A673 (cell line): ENCODE data around the gene CLDND2.

Experiments
- EZH2 ChIP-seq: fragments of 200-600 bp; sonication (generic); IDR thresholded peaks from 2 replicates; pipeline ENCODE4 v1.6.1; 2017; ENCODE audit warnings: borderline replicate concordance, low read depth, mild to moderate bottlenecking, mixed read lengths, antibody characterized with exemption, low read length; ENCODE audit not compliant: poor library complexity, severe bottlenecking
- TF ChIP-seq, protein P1 (sequence below): fragments of 300-800, 200-600 bp; sonication (generic); conservative IDR thresholded peaks from 2 replicates; pipeline ENCODE4 v1.5.1; 2017; ENCODE audit warnings: low read depth, mild to moderate bottlenecking, antibody characterized with exemption, low read length, moderate library complexity, mixed read lengths

- TF ChIP-seq, protein P1, sequence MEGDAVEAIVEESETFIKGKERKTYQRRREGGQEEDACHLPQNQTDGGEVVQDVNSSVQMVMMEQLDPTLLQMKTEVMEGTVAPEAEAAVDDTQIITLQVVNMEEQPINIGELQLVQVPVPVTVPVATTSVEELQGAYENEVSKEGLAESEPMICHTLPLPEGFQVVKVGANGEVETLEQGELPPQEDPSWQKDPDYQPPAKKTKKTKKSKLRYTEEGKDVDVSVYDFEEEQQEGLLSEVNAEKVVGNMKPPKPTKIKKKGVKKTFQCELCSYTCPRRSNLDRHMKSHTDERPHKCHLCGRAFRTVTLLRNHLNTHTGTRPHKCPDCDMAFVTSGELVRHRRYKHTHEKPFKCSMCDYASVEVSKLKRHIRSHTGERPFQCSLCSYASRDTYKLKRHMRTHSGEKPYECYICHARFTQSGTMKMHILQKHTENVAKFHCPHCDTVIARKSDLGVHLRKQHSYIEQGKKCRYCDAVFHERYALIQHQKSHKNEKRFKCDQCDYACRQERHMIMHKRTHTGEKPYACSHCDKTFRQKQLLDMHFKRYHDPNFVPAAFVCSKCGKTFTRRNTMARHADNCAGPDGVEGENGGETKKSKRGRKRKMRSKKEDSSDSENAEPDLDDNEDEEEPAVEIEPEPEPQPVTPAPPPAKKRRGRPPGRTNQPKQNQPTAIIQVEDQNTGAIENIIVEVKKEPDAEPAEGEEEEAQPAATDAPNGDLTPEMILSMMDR: no peak
- no peak for TF ChIP-seq EZH2
Measured at GRCh38 chr19:51354742-51355148, 14.1 kb downstream of the CLDND2 start.
